HG03025 (cell line): ENCODE results near the gene CAMTA1.

Source experiments
- ATAC-seq: cut with Tn5 transposase; IDR thresholded peaks from one replicate; pipeline ENCODE4 v1.9.1; 2021; ENCODE audit warnings: mild to moderate bottlenecking, moderate library complexity; ENCODE audit not compliant: unreplicated experiment, low FRiP score

CAMTA1 gene

GRCh38 chr1:7744882-7745281 is 959.6 kb downstream of the CAMTA1 start:
- no peak for ATAC-seq

GRCh38 chr1:7745783-7746182 is 960.5 kb downstream of the CAMTA1 start:
- no peak for ATAC-seq

GRCh38 chr1:7747605-7748004 is 962.4 kb downstream of the CAMTA1 start:
- no peak for ATAC-seq

GRCh38 chr1:7749126-7749525 is 963.9 kb downstream of the CAMTA1 start:
- ATAC-seq = no peak

GRCh38 chr1:7751174-7751573 is 965.9 kb downstream of the CAMTA1 start:
- ATAC-seq = no peak

- no peak for ATAC-seq
Observed at GRCh38 chr1:7752512-7753417, 967.5 kb downstream of the CAMTA1 start.

GRCh38 chr1:7753641-7754040 is 968.4 kb downstream of the CAMTA1 start:
- ATAC-seq = no peak

- ATAC-seq = no peak
Observed at GRCh38 chr1:7754234-7754633, 969.0 kb downstream of the CAMTA1 start.

- no peak for ATAC-seq
Observed at GRCh38 chr1:7755448-7755847, 970.2 kb downstream of the CAMTA1 start.

- ATAC-seq = no peak
Observed at GRCh38 chr1:7760245-7760644, 975.0 kb downstream of the CAMTA1 start.

- ATAC-seq = no peak
Observed at GRCh38 chr1:7761103-7761502, 975.8 kb downstream of the CAMTA1 start.

GRCh38 chr1:7767176-7767575 is 981.9 kb downstream of the CAMTA1 start:
- ATAC-seq = no peak

GRCh38 chr1:7768583-7768982 is 983.3 kb downstream of the CAMTA1 start:
- no peak for ATAC-seq

GRCh38 chr1:7769673-7770412 is 984.6 kb downstream of the CAMTA1 start:
- ATAC-seq = no peak

- ATAC-seq = peak; percentile 9
Observed at GRCh38 chr1:7770669-7770996, 985.4 kb downstream of the CAMTA1 start.

- peak; percentile 63 for ATAC-seq
Observed at GRCh38 chr1:7770997-7771822, 986.0 kb downstream of the CAMTA1 start, which contains the start of gene VAMP3. Gene VAMP3, plus strand, starts transcription at chr1:7771296. Its CDS starts 88 bp downstream, at chr1:7771384.

GRCh38 chr1:7771823-7772299 is 986.6 kb downstream of the CAMTA1 start:
- peak; percentile 39 for ATAC-seq

GRCh38 chr1:7777591-7777990 is 992.3 kb downstream of the CAMTA1 start:
- ATAC-seq = no peak

GRCh38 chr1:7778133-7778628 is 992.9 kb downstream of the CAMTA1 start:
- ATAC-seq = no peak

GRCh38 chr1:7780976-7781375 is 995.7 kb downstream of the CAMTA1 start:
- ATAC-seq = no peak
